Fibroblast of skin of abdomen (primary cell): ENCODE data around the gene SAA1.
"Not testable (repeated sequence)": the region's sequence is repeated elsewhere in the genome, so short reads cannot be mapped to it uniquely, and the experiment has no call there.

Experiments used
- DNase-seq: peaks from one replicate; pipeline ENCODE4 v3.0.0-alpha.2; 2013

Gene SAA1

GRCh38 chr11:18261721-18262120 is 4.3 kb upstream of the SAA1 start:
- no peak for DNase-seq

DNA sequence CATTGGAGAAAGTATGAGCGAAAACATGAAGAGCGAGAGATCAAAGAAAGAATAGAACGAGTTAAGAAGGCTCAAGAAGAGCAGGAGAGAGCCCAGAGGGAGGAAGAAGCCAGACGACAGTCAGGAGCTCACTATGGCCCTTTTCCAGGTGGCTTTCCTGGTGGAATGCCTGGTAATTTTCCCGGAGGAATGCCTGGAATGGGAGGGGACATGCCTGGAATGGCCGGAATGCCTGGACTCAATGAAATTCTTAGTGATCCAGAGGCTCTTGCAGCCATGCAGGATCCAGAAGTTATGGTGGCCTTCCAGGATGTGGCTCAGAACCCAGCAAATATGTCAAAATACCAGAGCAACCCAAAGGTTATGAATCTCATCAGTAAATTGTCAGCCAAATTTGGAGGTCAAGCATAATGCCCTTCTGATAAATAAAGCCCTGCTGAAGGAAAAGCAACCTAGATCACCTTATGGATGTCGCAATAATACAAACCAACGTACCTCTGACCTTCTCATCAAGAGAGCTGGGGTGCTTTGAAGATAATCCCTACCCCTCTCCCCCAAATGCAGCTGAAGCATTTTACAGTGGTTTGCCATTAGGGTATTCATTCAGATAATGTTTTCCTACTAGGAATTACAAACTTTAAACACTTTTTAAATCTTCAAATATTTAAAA is 3.2 kb upstream of the SAA1 start:
- DNase-seq: peak; percentile 23

GRCh38 chr11:18264035-18264434 is 2.0 kb upstream of the SAA1 start:
- no peak for DNase-seq

DNA sequence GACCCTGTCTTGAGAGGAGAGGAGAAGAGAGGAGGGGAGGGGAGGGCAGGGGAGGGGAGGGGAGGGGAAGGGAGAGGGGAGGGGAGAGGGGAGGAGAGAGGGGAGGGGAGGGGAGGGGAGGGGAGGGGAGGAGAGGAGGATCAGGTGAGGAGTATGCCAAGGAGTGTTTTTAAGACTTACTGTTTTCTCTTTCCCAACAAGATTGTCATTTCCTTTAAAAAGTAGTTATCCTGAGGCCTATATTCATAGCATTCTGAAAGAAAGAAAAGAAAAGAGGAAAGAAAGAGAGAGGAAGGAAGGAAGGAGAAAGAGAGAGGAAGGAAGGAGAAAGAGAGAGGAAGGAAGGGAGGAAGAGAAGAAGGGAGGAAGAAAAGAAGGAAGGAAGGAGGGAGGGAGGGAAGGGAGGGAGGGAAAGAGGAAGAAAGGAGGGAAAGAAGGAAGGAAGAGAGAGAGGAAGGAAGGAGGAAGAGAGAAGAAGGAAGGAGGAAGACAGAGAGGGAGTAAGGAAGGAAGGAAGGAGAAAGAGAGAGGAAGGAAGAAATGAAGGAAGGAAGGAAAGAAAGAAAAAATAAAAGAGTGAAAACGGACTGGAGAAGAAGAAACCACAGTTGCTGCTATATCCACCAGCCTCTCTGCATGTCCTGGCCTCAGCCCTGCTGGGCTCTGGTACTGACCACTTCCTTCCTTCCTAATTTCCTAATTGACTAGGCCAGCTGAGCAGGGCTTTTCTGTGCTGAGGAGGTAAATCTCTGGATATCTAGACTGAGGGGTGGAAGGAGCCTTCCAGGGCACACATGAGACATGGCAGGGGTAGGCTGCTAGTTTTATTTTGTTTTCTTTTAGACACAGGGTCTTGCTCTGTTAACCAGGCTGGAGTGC is 1.1 kb upstream of the SAA1 start:
- no peak for DNase-seq

- DNase-seq: not testable (repeated sequence)
Observed at GRCh38 chr11:18267335-18268133, 1.5 kb downstream of the SAA1 start.

- not testable (repeated sequence) for DNase-seq
Observed at GRCh38 chr11:18269252-18269651, 3.2 kb downstream of the SAA1 start.

- DNase-seq: no peak
Observed at GRCh38 chr11:18270102-18270501, 4.0 kb downstream of the SAA1 start.

DNA sequence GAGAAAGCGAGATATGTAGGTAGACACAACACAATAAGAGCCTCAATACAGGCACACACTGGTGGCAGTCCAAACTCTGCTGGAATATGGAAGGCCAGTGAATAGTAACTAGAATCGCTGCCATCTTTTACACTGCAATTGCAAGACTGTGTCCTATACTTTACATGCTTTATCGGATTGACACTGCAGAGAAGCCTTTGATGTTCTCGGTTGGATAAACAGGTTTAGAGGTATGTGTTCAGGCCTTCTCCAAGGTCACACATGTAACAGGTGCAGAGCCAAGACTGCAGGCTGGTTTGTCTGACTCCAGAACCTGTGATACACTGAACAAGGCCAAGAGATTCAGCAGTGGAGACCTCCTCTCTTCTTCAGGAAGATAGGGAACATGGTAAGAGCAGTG is 5.1 kb downstream of the SAA1 start:
- no peak for DNase-seq

- DNase-seq: no peak
Observed at GRCh38 chr11:18277565-18278271, 11.7 kb downstream of the SAA1 start.

- DNase-seq: no peak
Observed at GRCh38 chr11:18280438-18281045, 14.5 kb downstream of the SAA1 start.

- DNase-seq: no peak
Observed at GRCh38 chr11:18282626-18283025, 16.6 kb downstream of the SAA1 start.

DNA sequence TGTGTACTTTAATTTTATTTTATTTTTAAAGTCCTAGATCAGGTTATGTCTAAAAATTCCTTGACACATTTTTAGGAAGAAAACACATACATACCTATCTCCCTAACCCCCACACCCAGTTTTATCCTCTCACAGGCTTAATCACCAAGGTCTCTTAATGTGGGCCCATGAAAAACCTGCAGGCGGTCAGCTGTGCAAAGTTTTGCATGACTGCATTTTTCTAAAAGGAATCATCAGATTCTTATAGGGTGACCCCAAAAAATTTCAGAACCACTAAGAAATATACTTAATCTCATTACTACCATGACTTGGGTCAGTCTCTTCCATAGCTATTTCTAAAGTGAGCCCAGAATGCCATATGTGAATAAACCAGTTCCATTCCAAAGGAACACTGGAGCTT is 19.8 kb downstream of the SAA1 start:
- no peak for DNase-seq

DNA sequence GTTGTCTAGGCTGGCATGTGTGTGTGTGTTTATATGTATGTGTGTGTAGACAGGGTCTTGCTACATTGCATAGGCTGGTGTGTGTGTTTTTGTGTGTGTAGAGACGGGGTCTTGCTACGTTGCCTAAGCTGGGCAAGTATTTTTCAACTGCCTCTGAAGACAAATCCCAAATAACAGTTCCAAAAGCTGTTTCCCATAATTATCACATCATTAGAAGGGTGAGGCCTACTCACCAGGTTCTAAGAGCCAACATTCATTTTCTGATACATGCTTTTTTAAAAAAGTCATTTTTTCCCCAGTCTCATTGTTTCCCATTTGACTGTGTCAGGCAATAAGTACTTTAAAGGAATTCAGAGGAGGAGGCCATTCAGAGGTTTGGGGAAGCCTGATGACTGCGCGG is 22.8 kb downstream of the SAA1 start:
- no peak for DNase-seq

DNA sequence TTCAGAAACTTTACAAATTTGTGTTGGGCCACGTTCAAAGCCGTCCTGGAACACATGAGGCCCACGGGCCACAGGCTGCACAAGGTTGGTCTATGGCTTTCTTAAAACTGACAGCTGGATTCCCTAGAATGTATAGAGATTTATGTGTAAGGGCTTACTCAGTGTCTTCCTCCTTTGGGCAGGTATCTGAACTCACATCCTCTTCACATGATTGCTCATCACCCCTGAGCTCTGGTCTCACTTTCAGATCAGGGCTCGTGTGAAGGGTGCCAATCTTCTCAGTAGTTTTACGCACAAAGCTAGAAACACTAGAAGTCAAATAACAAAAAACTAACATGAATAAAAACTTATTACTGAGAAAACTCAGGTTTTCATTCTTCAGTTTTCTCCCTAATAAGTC is 28.8 kb downstream of the SAA1 start:
- no peak for DNase-seq

- no peak for DNase-seq
Observed at GRCh38 chr11:18295316-18295715, 29.3 kb downstream of the SAA1 start.

GRCh38 chr11:18299721-18300120 is 33.7 kb downstream of the SAA1 start:
- no peak for DNase-seq

DNA sequence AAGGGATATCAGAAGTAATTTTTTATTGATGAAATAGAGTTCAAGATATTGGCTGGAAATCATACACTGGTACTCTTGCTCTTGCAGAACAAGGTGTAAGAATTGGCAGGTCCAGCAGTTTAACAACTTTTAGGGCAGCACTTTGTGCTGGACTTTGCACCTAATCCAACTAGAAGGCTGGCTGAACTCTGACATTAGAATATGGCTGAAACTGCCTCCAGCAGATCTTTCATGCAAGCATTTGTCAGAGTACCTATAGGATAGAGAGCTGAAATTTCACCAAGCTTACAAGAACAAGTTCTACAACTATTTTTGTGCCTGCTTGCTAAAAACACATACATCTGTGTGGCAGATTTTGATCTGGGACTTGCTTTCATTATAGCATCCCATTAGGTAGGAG is 38.7 kb downstream of the SAA1 start:
- DNase-seq: no peak

DNA sequence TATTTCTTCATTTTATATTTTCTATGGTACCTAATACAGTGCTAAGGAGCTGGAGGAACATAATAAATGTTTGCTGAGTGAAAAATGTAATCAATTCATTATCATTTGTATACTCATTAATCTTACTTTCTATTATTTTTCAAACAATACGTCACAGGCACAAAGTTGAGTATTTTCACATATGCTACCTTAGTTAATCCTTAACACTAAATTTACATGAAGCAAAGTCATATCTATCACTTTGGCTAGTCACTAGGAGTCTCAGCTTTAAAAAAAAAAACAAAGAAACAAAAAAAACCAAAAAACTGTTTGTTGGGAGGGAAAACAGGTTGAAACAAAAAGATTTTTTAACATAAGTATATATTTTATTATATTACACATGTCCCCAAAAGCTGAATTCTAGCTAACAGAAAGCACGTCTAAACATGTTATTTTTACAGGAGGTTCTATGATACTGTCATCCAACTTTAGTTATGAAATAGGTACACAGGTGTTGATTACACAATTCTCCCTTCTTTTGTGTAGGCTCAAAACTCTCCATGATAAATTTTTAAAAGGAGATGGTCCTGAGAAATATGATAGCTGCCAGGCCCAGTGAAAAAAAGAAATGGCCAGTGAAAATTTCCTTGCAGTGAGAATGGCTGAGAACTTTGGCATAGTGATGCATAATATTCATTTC is 41.5 kb downstream of the SAA1 start:
- no peak for DNase-seq

GRCh38 chr11:18308242-18308641 is 42.2 kb downstream of the SAA1 start:
- no peak for DNase-seq

GRCh38 chr11:18309691-18310090 is 43.6 kb downstream of the SAA1 start:
- DNase-seq: no peak

DNA sequence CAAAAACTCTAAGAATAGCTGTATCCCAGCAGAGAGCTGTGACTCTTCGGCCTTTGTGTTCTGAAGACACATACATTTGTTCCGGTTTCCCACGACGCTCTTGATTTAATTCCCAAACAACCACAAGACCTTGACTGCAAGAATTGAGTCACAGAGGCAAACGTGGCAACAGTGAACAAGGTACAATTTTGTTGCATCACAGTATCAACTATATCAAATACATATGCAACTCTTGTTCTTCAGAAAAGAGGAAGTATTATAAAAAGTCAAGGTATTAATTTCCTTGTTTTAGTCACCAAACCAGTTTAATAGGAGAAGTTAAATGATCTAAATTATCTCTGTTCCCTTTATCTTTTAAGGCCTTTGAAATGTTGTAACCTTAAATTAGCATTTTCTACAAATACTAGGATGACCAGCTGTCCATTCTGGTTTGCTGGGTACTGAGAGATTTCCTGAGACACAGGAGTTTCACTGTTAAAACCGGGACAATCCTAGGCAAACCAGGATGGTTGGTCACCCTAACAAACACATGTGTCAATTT is 44.8 kb downstream of the SAA1 start:
- DNase-seq: peak; percentile 26
